ACC112 (cell line): Measurements from ENCODE around the gene NPHP4.

Experiments used
- H2AFZ ChIP-seq: fragments of 200-600 bp; sonication (generic); one replicate; pipeline ENCODE4 v1.6.0; 2017; ENCODE audit warnings: antibody characterized with exemption, low read length; ENCODE audit not compliant: unreplicated experiment
- H3K27ac ChIP-seq: fragments of 200-600 bp; sonication (generic); 2 replicates; pipeline ENCODE4 v1.5.1; 2014; ENCODE audit warnings: low read depth, mild to moderate bottlenecking, antibody characterized with exemption, low read length, moderate library complexity
- H3K27me3 ChIP-seq: fragments of 200-600 bp; sonication (generic); 2 replicates; pipeline ENCODE4 v1.6.1; 2014; ENCODE audit warnings: mild to moderate bottlenecking, antibody characterized with exemption, low read length, moderate library complexity, mixed read lengths; ENCODE audit not compliant: insufficient read depth
- H3K36me3 ChIP-seq: fragments of 200-600 bp; sonication (generic); 2 replicates; pipeline ENCODE4 v1.6.1; 2016; ENCODE audit warnings: mild to moderate bottlenecking, antibody characterized with exemption, low read length, moderate library complexity, mixed read lengths; ENCODE audit not compliant: insufficient read depth
- H3K4me1 ChIP-seq: fragments of 200-600 bp; sonication (generic); one replicate; pipeline ENCODE4 v1.6.1; 2016; ENCODE audit warnings: low read length, mixed read lengths; ENCODE audit not compliant: insufficient read depth, unreplicated experiment, control insufficient read depth
- H3K4me3 ChIP-seq: fragments of 200-600 bp; sonication (generic); 2 replicates; pipeline ENCODE4 v1.5.1; 2014; ENCODE audit warnings: mild to moderate bottlenecking, low read depth, low read length
- H3K79me2 ChIP-seq: fragments of 200-600 bp; sonication (generic); one replicate; pipeline ENCODE4 v1.6.0; 2016; ENCODE audit warnings: low read length; ENCODE audit not compliant: control insufficient read depth, unreplicated experiment, insufficient read depth

Gene NPHP4

GRCh38 chr1:5947071-5947821 is 45.0 kb downstream of the NPHP4 start:
- no peaks in the 10 kb centered on the region for H3K79me2 ChIP-seq
- no peaks in the 10 kb centered on the region for H3K36me3 ChIP-seq
- H3K4me3 ChIP-seq = no peak overlapping the region
- no peaks in the 10 kb centered on the region for H3K4me1 ChIP-seq
- H2AFZ ChIP-seq = no peak overlapping the region
- no peak overlapping the region for H3K27ac ChIP-seq
- H3K27me3 ChIP-seq = no peaks in the 10 kb centered on the region

- Histone ChIP-seq H3K79me2 (no peaks in the 10 kb centered on the region), H3K4me3 (no peak overlapping the region), H3K4me1 (no peaks in the 10 kb centered on the region), H3K36me3 (no peaks in the 10 kb centered on the region), H3K27ac (no peak overlapping the region), H3K27me3 (no peaks in the 10 kb centered on the region), H2AFZ (no peak overlapping the region)
These were observed 46.8 kb downstream of the NPHP4 start for GRCh38 chr1:5945445-5945844.

GRCh38 chr1:5944843-5945167 is 47.4 kb downstream of the NPHP4 start:
- H3K4me3 ChIP-seq = no peak overlapping the region
- no peak overlapping the region for H3K27ac ChIP-seq
- no peak overlapping the region for H2AFZ ChIP-seq
- H3K36me3 ChIP-seq = no peaks in the 10 kb centered on the region
- H3K79me2 ChIP-seq = no peaks in the 10 kb centered on the region
- no peaks in the 10 kb centered on the region for H3K4me1 ChIP-seq
- no peaks in the 10 kb centered on the region for H3K27me3 ChIP-seq

GRCh38 chr1:5944154-5944842 is 47.9 kb downstream of the NPHP4 start:
- no peaks in the 10 kb centered on the region for H3K36me3 ChIP-seq

GRCh38 chr1:5943343-5944124 is 48.7 kb downstream of the NPHP4 start:
- Histone ChIP-seq H2AFZ (no peak overlapping the region), H3K79me2 (no peaks in the 10 kb centered on the region), H3K27ac (no peak overlapping the region), H3K4me3 (no peak overlapping the region), H3K36me3 (no peaks in the 10 kb centered on the region), H3K27me3 (no peaks in the 10 kb centered on the region), H3K4me1 (no peaks in the 10 kb centered on the region)

More at GRCh38 chr1:5944154-5944842, 47.9 kb downstream of the NPHP4 start:
- H2AFZ ChIP-seq = no peak overlapping the region
- no peaks in the 10 kb centered on the region for H3K79me2 ChIP-seq
- H3K4me3 ChIP-seq = no peak overlapping the region
- no peaks in the 10 kb centered on the region for H3K4me1 ChIP-seq
- H3K27ac ChIP-seq = no peak overlapping the region
- H3K27me3 ChIP-seq = no peaks in the 10 kb centered on the region

GRCh38 chr1:5941671-5942070 is 50.6 kb downstream of the NPHP4 start:
- Histone ChIP-seq H3K4me1 (no peaks in the 10 kb centered on the region), H3K79me2 (no peaks in the 10 kb centered on the region), H3K36me3 (no peaks in the 10 kb centered on the region), H2AFZ (no peak overlapping the region), H3K4me3 (no peak overlapping the region), H3K27me3 (no peaks in the 10 kb centered on the region), H3K27ac (no peak overlapping the region)

GRCh38 chr1:5940723-5941407 is 51.4 kb downstream of the NPHP4 start:
- H3K79me2 ChIP-seq = no peaks in the 10 kb centered on the region
- no peaks in the 10 kb centered on the region for H3K4me1 ChIP-seq
- no peak overlapping the region for H3K4me3 ChIP-seq
- H3K27me3 ChIP-seq = no peaks in the 10 kb centered on the region
- H2AFZ ChIP-seq = no peak overlapping the region
- no peak overlapping the region for H3K27ac ChIP-seq
- H3K36me3 ChIP-seq = no peaks in the 10 kb centered on the region

GRCh38 chr1:5939271-5940170 is 52.7 kb downstream of the NPHP4 start:
- H3K4me3 ChIP-seq = no peak overlapping the region
- H3K36me3 ChIP-seq = no peaks in the 10 kb centered on the region
- no peak overlapping the region for H3K27ac ChIP-seq

GRCh38 chr1:5938101-5938646 is 54.1 kb downstream of the NPHP4 start:
- Histone ChIP-seq H3K4me1 (peaks cover 3% of the 10 kb centered on the region), H3K27ac (no peak overlapping the region), H2AFZ (no peak overlapping the region), H3K36me3 (no peaks in the 10 kb centered on the region), H3K79me2 (no peaks in the 10 kb centered on the region), H3K27me3 (no peaks in the 10 kb centered on the region), H3K4me3 (no peak overlapping the region)

More at GRCh38 chr1:5939271-5940170, 52.7 kb downstream of the NPHP4 start:
- H2AFZ ChIP-seq = no peak overlapping the region
- no peaks in the 10 kb centered on the region for H3K4me1 ChIP-seq
- no peaks in the 10 kb centered on the region for H3K27me3 ChIP-seq
- H3K79me2 ChIP-seq = no peaks in the 10 kb centered on the region
